ENCODE measurements around the gene POU2F3. TPM values are rescaled to one million over a fixed set of nuclear protein-coding genes. Genes with fewer than 3 reads are reported as not detected.

POU2F3 gene
- total and polyA plus RNA-seq, 2 of the 4 experiments (the other 2 are of a cell fraction), result under 0.01 to 0.09 TPM

GRCh38 chr11:120270386-120270785 lies 30.4 kb downstream of the POU2F3 start:
- Histone ChIP-seq H3K4me2 (ENCODE audit: low read depth, low read length) (no peak overlapping the region), H3K56ac (ENCODE audit: extremely low read depth, insufficient read depth, low read length) (no peak overlapping the region), H3K4ac (ENCODE audit: low read depth, low read length) (no peak overlapping the region), H3K18ac (ENCODE audit: low read depth, low read length) (no peak overlapping the region), H2BK120ac (ENCODE audit: low read depth, low read length) (no peak overlapping the region), H3K14ac (replicated peaks; ENCODE audit: low read depth, low read length) (no peak overlapping the region), H2BK20ac (ENCODE audit: low read depth, low read length) (no peak overlapping the region), H2BK5ac (ENCODE audit: low read depth, low read length, poor library complexity, severe bottlenecking) (no peak overlapping the region), H3K27ac (ENCODE audit: insufficient read depth, low read length) (no peak overlapping the region), H2AK9ac (replicated peaks; ENCODE audit: low read depth, low read length, poor library complexity) (no peak overlapping the region), H3K9ac (ENCODE audit: low read depth, low read length) (no peak overlapping the region), H4K5ac (ENCODE audit: low read depth, low read length) (no peak overlapping the region), H3K79me1 (ENCODE audit: low read depth in 1 of 2, low read length in 2 of 2) (no peaks in the 10 kb centered on the region), H2AK5ac (ENCODE audit: low read depth, low read length) (no peak overlapping the region), H4K91ac (ENCODE audit: insufficient read depth, low read depth, low read length) (no peak overlapping the region), H3K27me3 (ENCODE audit: control insufficient read depth, insufficient read depth, low read length) (peaks cover 28% of the 10 kb centered on the region), H3K9me3 (ENCODE audit: control insufficient read depth, insufficient read depth, low read length) (no peaks in the 10 kb centered on the region), H4K20me1 (ENCODE audit: insufficient read depth, low read length) (no peaks in the 10 kb centered on the region), H3K36me3 (ENCODE audit: control insufficient read depth, insufficient read depth, low read length) (no peaks in the 10 kb centered on the region), H3K4me3 (ENCODE audit: insufficient read depth, low read depth, low read length) (no peak overlapping the region), H3K9me1 (ENCODE audit: insufficient read depth, low read length) (no peaks in the 10 kb centered on the region), H2BK15ac (ENCODE audit: low read depth, low read length) (no peak overlapping the region), H3K4me1 (ENCODE audit: control insufficient read depth, insufficient read depth, low read length) (no peaks in the 10 kb centered on the region), H2AFZ (replicated peaks; ENCODE audit: low read length, poor library complexity) (no peak overlapping the region), H4K8ac (ENCODE audit: low read depth in 2 of 2, low read length in 2 of 2) (no peak overlapping the region), H3K23ac (ENCODE audit: low read depth, low read length) (no peak overlapping the region)
- no peak for DNase-seq
- in situ Hi-C loops (cut with MboI; ENCODE audit: low sequenced_read_pairs), result no loop called here
- ChIA-PET CTCF (no interaction called here), POLR2A (ENCODE audit: unreplicated experiment) (no interaction called here)
- TF ChIP-seq ELK1 (IDR thresholded peaks at IDR 0.05; ENCODE audit: borderline replicate concordance, low read depth, low read length), result no peak
- TF ChIP-seq MXI1 (IDR thresholded peaks at IDR 0.05; ENCODE audit: borderline replicate concordance, low read depth, low read length), result no peak
- no peak for ATAC-seq (ENCODE audit: low read depth)
- dilution Hi-C loops (cut with HindIII; ENCODE audit: low sequenced_read_pairs, unreplicated experiment), result no loop called here
- WGBS, 2 experiments (ENCODE audit: extremely low coverage in 2 of 2, insufficient read length in 1 of 2), result no CpG with 5 or more reads among the region's 1 CpG
- intact Hi-C loops (cut with micrococcal nuclease), result no loop called here
- no TSS peak for BruUV-seq (replicated peaks)
